ENCODE data around the gene HMGB1.

HMGB1 gene

DNA sequence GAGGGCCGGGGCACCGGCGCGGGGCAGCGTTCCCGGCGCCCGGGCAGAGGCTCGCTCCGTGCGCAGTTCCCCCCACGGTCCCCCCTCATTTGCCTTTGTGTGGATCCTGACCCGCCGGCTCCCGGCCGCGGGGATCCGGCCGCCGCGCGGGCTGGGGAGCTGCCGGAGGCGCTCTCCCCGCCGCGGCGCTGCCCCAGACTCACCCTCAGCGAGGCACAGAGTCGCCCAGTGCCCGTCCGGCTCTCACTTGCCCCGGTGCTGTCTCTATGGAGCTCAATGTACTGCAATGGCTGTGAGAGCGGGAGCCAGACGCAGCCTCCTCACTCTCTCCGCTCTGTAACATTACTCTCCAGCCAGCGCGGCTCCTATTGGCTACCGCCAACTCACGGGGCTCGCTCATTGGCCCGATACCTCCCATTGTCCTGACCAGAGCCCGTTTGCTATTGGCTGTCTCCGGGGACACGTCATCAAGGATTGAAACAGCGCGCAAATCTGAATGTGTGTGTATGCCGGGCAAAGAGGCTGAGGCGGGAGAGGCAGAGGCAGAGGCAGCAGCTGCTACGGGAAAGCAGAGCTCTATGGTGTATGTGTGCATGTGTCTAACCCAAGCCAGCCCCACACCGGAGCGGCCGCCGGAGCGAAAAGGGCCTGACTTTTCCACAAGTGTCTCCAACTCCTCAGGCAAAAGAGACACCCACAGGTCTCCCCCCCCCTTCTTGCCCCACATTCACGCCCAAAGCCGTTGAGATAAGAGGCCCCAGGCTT, at the start of gene HMGB1:
TSS of gene HMGB1 (minus strand) at position 344 of the 765 bp plus-strand sequence. CDS start 2,256 bp downstream, outside the sequence.
- DNase-seq: peak; percentile 100

DNA sequence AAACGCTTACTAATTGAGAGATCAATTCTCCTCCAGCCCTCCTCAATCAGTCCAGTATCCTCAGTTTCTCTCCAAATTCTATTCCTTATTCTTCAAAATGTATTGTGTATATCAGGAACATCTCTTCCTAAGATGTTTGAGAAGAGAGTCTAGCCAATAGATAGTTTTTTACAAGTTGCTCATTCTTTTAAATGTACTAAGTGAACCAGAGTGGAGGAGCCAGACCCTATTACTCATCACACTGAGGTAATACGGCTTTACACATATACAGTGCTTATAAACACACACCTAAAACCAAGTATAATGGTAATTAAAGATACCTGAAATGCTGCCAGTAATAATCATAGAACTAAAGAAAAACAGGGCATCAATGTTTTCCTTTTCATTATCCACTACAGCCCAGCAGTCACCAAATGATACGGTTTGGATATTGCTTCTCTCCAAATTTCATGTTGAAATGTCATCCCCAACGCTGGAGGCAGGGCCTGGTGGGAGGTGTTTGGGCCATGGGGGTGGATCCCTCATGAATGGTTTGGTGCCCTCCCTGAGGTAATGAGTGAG, 45.2 kb upstream of the HMGB1 start:
- DNase-seq: no peak

DNA sequence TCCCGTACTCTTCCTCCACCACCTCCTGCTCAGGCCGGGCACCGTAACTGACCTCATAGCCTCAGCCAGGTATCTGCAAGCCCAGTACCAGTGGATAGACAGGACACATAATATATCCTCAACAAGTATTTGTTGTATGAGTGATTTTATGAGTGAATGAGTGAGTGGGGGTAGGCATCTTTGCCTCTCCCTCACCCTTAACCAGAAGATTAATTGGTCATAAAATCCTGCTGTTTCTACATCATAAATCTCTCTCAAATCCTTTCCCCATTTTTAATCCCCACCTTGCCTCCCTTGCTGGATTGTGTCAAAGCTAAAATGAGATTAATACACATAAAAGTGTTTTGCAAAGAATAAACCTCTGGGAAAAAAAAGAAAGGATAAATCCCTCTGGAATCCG, 44.4 kb upstream of the HMGB1 start:
- peak; percentile 78 for DNase-seq

- no peak for DNase-seq
Measured at GRCh38 chr13:30509254-30510050, 43.7 kb upstream of the HMGB1 start.

- DNase-seq: peak; percentile 40
Measured at GRCh38 chr13:30504081-30504480, 38.3 kb upstream of the HMGB1 start.

- no peak for DNase-seq
Measured at GRCh38 chr13:30502237-30502636, 36.5 kb upstream of the HMGB1 start.

GRCh38 chr13:30499338-30499737, 33.6 kb upstream of the HMGB1 start:
- DNase-seq: no peak

DNA sequence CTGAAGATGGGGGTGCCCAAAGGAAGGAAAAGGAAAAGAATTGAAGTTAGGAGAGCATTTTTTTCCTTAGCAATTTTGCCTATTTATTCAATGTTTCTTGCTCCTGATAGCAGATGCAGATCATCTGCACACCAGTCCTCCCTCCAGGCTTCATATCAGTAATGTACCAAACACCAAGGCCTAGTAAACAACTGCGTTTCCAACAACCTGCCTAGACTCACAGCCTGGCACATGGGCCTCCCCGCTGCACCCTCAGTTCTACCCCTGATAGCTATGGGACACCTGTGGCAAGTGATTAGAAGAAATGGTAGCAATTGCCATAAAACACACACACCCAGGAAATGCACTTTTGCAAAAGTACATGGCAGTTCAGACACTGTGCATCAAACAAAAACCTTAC, 30.4 kb upstream of the HMGB1 start:
- no peak for DNase-seq

- no peak for DNase-seq
Measured at GRCh38 chr13:30495746-30496145, 30.0 kb upstream of the HMGB1 start.

DNA sequence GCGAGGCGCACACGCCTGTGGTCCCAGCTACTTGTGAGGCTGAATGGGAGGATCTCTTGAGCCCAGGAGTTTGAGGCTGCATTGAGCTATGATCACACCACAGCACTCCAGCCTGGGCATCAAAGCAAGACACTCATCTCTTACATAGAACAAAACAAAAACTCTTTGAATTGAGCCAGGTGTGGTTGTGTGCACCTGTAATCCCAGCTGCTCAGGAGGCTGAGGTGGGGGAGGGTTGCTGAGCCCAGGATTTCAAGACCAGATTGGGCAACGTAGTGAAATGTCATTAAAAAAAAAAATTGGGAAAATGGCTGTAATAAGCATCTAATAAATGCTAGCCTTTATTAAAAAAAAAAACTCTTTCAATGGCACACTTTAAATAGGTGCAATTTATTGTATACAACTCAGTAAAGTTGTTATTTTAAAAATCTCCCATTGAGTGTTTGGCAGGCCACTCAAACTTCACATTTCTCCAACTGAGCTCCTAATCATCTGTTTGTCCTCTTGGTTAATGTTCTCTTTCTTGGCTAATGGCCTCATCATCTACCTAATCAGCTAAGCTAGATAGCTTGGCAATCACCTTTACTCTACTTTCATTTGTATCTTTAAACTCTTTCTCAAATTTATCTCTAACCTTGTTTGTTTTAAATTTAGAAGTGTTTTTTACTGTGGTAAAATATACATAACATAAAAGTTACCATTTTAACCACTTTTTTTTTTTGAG, 28.1 kb upstream of the HMGB1 start:
- DNase-seq: no peak

- DNase-seq: no peak
Measured at GRCh38 chr13:30487075-30487470, 21.3 kb upstream of the HMGB1 start.

DNA sequence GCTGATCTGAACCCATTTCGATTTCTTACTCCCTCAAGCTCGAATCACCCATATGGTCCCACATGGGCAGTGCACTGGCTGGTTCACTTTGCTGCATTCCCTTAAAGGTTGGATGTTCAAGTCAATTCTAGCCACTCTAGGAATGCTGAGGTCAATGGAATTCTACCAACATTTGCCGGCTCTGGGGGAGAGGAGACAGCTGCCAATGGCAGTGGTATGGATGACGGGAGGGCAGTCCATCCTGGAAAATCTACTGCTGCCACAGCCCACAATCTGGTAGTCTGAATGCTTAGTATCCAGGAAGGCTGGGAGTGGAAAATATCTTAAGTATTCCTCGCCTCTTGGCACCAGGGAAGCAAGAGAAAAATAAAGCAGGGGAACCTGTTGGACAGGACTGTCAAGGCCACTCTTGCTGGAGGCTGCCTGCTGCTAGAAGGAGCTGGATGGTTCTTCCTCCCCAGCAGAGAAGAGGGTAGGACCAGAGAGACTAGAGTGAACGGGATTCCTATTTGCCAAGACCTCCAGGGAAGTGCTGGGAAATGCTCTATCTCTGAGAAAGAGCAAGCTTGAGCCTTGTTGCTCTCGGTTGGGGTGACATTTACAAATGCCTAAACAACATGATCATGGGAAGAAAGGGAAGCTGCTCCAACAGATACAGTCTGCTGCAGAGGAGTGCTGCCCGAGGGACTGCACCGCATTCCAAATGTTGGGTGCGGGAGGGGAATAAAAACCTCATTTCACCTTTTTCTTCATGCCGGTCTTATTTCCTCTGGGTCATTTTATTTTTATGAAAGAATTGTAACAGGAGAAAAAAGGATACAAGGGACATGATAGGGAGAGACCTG, 20.7 kb upstream of the HMGB1 start:
- no peak for DNase-seq

DNA sequence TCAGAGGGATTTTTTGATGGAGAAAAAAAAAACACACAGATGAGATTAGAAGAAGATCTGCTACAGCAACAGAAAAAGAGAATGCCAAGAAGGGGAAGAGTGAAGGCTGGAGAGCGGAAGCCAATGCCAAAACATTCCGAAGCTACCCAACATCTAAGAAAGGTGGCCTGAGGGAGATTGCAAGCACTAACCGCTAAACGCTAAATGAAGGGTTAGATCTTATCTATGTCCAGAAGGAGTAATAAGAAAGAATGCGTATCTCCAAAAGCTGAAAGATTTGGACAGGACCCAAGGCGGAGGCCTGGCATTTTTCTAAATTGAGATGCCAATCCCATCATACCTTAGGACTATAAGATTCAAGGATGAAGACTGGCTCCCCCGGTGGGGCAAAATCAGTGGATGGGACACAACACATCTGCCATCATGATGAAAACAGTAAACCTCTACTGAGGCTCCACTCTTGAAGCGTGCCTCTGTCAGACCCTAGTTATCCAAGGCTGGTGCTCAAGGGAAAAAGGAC, 15.6 kb upstream of the HMGB1 start:
- no peak for DNase-seq

DNA sequence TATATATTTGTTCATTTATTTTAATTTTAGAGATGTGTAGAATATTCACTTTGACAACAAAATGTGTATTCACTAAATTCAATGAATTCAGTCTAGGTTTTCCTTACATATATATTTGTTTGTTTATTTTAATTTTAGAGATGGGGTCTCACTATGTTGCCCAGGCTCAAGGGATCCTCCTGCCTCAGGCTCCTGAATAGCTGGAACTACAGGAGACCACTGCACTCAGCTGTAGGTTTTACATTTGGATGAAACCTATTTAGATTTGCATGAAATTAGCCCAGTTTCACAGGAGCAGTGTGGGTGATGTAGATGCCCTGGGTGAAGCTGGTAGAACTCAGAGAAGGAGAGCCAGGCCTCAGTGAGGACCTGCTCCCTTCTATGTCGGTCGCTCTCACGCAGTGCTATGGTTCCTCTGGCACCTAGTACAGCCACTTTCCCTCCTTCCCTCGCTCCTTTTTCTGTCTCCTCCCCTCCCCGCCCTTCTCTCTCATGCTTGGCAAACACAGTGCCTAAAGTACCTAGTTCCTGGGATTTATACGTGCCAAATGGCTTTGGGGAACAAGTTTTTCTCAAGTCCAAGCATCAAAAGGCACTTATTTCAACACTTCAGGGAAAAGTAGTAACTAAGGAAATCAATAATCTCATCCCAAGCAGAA, 14.7 kb upstream of the HMGB1 start:
- no peak for DNase-seq

GRCh38 chr13:30479883-30480219, 14.1 kb upstream of the HMGB1 start:
- DNase-seq: no peak

GRCh38 chr13:30479154-30479882, 13.6 kb upstream of the HMGB1 start:
- DNase-seq: no peak

DNA sequence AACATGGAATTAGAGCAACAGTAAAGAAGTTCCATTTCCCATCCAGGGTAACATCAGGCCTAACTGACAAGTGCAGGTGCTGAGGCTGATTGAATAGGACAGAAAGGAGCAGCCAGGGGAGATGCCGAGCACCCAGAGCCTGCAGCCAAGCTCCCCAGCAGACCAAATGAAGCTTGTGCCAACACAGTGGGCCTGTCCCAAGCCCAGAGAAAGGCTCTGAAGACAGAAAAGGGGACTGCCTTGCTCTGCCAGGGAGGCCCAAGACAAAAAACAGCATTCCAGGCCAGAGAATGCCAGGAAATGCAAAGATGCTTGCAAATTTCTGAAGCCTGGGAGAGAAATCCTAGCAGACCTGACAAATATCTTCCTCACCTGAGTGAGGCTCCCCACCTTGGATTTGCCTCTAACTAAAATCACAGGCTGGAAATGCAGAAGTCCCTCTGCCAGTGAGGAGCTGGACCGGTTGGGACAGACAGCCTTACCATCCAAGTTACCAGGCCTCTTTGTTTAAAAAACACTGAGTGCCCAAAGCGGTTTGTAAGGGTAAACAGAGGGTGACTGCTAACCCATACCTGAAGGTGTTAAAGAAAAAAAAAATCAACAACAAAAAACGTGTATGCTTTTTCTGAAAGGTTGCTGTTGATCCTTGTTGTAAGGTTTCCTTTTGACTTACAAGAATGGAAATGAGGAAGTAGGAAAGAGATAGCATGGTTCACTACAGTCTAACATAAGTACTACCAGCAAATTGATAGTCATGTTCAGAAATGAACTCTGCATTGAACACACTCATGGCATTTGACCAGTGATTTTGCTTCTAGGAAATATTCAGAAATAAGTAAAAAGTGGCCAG, 11.8 kb upstream of the HMGB1 start:
- DNase-seq: no peak

GRCh38 chr13:30473675-30474074, 7.9 kb upstream of the HMGB1 start:
- DNase-seq: no peak

DNA sequence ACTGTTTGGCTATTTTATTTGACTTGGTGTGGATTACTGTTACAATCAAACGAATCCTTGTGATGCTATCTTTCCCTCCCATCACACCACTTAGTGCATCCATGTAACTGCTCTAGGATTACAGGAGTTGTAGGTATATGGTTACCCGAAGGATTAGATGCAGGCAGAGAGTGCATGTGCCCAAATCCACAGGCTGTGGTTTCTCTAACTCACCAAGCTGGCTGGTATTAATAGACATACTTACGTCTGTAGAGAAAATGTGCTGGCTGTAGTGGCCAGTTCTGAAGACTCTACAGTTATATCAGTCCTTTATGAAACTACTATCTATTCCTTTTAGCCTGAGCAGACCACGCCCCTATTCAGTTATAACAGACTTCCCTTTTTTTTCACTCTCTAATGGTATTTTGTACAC, 1.1 kb upstream of the HMGB1 start:
- DNase-seq: peak; percentile 94

DNA sequence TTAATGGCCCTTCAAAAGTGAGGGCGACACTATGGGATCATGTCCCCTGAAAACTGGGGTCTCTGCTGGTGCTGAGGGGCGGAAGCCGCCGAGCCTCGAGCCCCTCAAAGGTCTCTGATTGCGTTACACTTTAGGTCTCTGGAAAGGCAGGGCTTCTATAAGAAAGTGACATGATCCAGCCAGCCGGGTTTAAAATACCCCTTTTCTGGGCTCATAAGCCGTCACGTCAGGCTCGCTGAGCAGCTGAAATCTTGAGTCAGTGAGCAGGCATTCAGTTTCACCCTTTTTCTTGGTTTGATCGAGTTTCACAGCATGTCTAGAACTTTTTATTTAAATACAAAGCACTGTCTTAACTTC, 600 bp upstream of the HMGB1 start:
- peak; percentile 85 for DNase-seq
